NOMO-1 (cell line): Measurements from ENCODE around the gene TBC1D9B.
A peak's percentile ranks its signal among the peaks of the same experiment; 100 is the strongest.

Experiments
- DNase-seq, 2 experiments: peaks; one replicate each; lab custom pipeline; 2025; ENCODE audit not compliant: unreplicated experiment in 2 of 2; lab: John Stamatoyannopoulos, UW

The TBC1D9B gene

GRCh38 chr5:179908528-179908927 lies 831 bp upstream of the TBC1D9B start:
- DNase-seq = no peak

- no peak for DNase-seq
Observed at GRCh38 chr5:179906795-179907555, 722 bp downstream of the TBC1D9B start.

GRCh38 chr5:179906294-179906794 lies 1.4 kb downstream of the TBC1D9B start:
- DNase-seq = no peak

- DNase-seq = peak in 1 of 2 experiments; percentile 58
Observed at GRCh38 chr5:179905161-179905560, 2.5 kb downstream of the TBC1D9B start.

- no peak for DNase-seq
Observed at GRCh38 chr5:179904463-179905160, 3.1 kb downstream of the TBC1D9B start.

- no peak for DNase-seq
Observed at GRCh38 chr5:179902763-179903158, 4.9 kb downstream of the TBC1D9B start.

GRCh38 chr5:179901915-179902762 lies 5.6 kb downstream of the TBC1D9B start:
- DNase-seq = no peak

- no peak for DNase-seq
Observed at GRCh38 chr5:179901462-179901861, 6.2 kb downstream of the TBC1D9B start.

GRCh38 chr5:179900711-179901110 lies 7.0 kb downstream of the TBC1D9B start:
- DNase-seq = no peak

GRCh38 chr5:179900206-179900605 lies 7.5 kb downstream of the TBC1D9B start:
- no peak for DNase-seq

GRCh38 chr5:179895861-179896260 lies 11.8 kb downstream of the TBC1D9B start:
- no peak for DNase-seq

- no peak for DNase-seq
Observed at GRCh38 chr5:179893958-179894895, 13.5 kb downstream of the TBC1D9B start.

GRCh38 chr5:179893076-179893957 lies 14.4 kb downstream of the TBC1D9B start:
- no peak for DNase-seq

GRCh38 chr5:179892255-179892654 lies 15.4 kb downstream of the TBC1D9B start:
- no peak for DNase-seq

- DNase-seq = no peak
Observed at GRCh38 chr5:179890751-179891682, 16.7 kb downstream of the TBC1D9B start.

GRCh38 chr5:179889885-179890284 lies 17.8 kb downstream of the TBC1D9B start:
- DNase-seq = no peak

- DNase-seq = no peak
Observed at GRCh38 chr5:179887802-179888201, 19.9 kb downstream of the TBC1D9B start.

- DNase-seq = no peak
Observed at GRCh38 chr5:179887095-179887494, 20.6 kb downstream of the TBC1D9B start.
